ENCODE data around the gene TBX1.
A peak's percentile ranks its signal among the peaks of the same experiment; 100 is the strongest.

Gene TBX1

DNA sequence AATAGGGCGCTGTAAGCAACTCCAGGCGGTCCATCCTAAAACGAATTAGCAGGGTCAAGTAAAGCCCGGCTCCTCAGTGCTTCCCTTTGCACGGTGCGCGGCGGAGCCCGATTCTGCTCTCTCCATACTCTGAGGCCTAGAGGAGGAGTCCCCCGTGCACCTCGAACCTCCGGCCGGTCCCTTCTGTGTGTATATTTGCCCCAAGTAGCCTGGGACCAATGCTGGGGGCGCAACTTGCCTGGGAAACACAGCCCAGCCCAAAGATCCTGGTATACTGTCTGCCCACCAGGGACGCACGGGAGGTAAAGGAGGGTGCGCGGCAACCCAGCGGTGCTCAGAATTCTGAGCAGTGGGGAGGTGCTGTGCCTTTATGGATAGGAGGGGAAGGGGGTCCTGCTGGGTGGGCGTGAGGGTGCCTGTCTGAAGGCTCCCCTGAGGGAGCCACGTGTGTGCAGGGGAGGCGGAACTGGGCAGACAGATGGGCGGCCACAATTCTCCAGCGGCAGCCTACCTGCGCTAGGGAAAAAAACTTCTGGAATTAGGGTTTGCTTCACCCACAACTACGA is 4.8 kb upstream of the TBX1 start:
- DNase-seq = no peak

DNA sequence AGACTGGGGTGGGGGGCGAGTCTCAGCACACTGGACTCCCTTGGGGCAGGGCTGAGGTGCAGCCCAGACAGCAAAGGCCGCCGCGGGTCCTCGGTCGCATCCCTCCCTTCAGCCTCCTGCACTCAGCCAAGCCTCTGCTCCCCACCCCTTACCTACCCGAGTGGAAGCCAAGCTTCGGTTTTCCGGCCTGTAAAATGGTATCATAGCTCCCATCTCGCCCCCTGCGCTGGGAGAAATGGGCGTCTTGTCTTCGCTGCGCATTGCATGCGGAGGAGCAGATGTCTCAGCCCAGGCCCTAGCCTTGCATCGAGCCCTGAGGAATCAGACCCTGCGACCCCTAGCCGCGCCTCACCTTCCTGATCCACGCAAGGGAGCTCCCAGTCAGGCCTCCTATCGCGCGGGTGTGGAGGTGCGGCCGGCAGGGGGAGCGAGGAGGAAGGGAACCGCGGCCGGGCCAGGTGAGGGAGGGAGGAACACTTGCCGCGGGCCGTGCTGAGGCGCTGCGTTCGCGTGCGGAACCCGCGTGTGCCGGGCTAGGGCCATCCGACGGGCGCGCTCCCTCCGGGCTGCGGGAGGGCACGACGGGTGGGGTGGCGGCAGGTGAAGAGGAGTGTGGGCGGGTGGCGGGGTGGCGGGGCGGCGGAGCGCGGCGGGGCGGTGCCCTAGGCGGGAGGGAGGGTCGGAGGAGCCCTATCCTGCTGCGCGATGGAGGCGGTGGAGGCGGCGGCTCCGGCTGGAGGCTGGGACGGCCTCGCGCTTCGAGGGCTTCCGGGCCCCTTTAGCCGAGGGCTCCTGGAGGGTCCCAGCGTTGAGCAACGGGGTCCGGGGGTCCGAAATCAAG is 4.1 kb upstream of the TBX1 start:
- DNase-seq = peak; percentile 86

DNA sequence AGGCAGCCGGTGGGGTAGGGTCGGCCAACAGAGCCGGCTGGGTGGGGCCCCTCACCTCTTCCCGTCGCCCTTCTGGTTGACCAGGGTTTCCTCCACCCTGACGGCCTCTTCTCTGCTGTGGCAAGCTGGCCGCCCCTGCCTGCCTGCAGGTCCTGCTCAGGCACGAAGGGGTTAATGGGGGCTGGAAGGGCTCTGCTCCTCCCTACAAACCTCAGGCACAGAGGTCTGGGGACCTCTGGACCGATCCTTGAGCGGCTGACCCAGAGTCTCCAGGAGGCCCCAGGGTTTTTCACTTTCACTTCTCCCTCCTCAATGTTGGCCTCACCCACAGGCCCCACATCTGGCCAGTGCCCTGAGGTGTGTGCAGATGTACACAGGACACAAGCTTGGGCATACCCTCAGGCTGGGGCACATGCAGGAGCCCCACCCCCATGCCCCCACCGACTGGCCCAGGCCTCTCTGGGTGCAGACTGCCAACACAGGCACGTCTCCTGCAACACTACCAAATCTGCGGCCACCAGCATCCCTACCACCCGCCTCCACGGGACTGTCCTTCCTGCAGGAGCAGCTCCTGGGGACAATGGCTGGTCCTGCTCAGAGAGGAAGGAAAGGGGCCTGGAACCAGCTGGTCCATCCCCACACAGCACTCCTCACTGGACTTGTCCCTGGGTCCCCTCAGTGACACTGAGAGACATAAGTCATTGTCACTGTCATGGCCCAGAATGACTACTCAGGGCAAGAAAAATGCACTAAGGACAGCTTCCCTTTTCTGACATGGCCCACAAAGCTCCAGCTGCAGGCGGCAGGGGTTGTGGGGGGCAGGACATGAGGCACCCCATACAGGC is 3.2 kb upstream of the TBX1 start:
- DNase-seq = no peak

DNA sequence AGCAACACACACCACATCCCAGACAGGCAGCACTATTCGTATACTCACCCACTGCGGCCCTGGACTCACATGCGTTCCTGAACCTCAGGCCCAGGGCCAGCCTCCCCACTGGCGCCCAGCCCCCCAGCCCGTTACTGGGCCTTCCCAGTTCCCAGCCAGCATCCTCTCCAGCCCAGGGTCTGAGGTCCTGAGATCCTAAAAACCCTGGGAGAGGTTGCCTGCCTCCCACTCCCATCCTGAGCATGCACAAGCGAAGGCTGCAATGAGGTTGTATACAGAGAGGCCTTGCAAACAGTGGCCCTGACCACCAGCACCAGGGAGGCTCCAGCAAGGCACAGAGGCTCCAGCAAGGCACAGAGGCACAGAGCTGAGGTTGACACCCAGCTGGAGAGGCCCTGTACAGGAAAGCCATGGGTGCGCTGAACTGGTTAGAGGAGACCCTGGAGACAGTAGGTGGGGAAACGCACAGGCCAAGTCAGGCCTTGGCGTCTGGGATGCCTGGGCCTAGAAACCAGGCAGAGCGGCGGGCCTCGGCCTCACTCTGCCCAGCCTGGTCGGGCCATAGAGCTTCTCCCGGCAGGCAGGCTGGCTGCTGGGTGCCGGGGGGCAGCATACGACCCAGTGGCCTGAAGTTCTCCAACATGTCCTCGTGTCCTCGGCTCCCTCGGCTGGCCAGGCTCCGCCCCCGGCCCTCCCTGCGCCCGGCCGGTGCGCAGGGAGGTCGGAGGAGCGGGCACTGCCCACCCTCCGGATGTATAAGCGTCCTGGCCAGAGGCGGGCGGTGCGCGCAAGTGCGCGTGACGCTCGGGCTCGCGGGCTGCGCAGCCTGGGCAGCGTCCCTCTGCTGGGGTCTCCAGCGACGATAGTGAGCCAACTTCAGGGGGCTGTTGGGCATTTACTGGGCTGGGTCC is 2.3 kb upstream of the TBX1 start:
- DNase-seq = no peak

DNA sequence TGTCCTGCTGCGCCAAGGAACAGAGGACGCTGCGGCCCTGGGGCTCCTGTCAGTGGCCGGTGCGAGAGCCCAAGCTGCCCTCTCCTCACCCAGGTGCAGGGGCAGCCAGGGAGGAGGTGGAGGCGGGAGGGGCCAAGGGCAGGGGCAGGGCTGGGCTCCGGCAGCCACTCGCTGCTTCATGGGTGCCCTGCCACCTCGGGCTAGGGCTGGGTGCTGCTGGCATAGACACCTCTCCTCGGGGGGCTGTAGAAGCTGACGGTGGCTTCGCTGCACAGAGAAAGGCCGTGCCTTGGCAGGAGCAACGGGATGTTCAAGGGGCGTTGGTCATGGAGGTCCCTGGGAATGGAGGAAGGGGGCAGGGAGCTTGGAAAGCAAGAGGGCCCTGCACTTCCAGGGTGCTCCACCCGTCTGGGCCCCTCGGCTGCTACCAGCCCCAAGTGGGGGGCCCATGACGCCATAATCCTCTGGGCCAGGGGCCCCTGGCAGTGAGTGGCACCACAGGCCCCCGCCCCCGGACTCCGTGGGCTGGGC is 1.6 kb upstream of the TBX1 start:
- DNase-seq = no peak

DNA sequence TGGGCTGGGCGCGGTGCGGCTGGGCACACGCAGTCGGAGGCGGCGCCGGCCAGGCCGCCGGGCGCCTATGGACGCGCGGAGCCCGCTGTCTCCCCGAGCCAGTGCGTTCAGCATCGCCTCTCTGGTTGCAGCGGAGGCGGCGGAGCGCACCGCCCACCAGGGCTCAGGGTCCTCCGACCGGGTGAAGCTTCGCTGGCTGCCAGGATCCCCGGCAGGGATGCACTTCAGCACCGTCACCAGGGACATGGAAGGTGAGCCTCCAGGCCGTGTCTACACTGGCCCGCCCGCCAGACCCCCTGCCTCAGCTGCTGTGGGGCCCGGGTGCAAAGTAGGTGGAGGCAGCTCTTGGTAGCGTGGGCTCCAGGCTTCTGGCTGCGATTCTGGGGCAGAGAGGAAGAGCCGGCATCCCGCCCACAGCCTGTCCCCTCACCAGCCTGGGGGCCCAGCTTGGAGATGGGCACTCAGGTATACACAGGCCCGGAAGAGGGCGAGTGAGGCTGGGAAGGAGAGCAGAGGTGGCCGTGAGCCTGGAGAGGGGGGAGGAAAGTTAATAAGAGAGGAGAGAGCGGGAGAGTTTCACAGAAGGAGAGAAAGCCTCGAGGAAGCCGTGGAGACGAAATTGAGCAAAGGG is 1.0 kb upstream of the TBX1 start:
- DNase-seq = no peak

DNA sequence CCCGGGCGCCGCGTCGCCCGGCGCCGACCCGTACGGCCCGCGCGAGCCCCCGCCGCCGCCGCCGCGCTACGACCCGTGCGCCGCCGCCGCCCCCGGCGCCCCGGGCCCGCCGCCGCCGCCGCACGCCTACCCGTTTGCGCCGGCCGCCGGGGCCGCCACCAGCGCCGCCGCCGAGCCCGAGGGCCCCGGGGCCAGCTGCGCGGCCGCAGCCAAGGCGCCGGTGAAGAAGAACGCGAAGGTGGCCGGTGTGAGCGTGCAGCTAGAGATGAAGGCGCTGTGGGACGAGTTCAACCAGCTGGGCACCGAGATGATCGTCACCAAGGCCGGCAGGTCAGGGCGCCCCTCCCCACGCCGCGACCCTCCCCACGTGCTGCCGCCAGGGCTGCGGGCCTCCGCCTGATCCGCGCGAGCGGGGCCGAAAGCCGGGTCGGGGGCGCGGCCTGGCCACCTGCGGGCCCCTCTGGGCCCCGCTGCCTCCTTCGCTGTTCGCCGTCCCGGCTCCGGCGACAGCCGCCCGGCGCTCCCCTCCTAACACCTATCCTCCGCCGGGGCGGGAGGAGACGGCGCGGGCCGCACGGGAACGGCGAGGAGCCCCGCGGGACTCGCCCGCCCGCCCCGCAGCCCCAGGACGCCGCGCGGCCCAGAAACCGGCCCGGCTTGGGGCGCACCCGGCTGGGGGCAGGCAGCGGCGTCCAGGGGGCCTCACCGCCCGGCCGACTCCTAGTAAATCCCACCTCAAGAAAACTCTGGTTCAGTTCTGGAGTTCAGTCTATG is 560 bp downstream of the TBX1 start:
- no peak for DNase-seq

DNA sequence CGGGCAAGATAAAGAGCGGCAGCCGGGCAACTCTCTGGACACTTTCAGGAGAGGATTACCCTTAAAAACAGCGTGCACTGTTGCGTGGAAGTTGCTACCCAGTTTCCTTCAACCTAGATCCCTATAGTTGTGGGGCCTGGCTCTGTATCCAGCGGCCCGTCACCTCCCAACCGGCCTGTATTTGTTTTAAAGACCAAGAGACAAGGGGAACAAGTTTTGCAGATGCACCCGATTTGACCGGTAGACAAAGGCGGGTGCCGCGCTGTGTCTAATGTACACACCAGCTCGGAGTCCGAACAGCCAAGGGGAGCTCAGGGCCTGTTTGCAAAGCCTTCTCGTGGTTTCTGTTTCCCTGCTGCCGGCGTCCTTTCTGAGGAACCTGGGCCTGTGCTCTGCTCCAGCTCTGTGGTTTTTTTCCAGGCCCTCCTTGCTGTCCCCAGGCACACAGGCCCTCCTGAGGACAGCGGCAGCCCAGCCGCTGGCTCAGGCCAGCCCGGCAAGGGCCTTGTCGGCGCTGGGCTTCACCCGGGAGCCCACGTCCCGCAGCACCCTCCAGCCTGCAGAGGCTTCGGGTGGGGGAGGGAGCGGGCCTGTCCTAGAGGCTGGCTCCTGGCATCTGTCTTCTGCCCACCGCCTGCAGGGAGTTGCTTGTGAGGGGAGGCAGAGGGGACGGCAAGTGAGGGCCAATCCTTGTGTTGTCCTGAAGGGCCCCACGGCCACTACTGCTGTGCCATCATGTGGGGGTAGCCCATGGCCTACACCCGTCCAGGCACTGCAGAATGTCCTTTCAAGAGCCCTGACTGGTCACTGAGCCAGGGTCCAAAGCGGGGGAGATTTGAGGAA is 1.4 kb downstream of the TBX1 start:
- no peak for DNase-seq

DNA sequence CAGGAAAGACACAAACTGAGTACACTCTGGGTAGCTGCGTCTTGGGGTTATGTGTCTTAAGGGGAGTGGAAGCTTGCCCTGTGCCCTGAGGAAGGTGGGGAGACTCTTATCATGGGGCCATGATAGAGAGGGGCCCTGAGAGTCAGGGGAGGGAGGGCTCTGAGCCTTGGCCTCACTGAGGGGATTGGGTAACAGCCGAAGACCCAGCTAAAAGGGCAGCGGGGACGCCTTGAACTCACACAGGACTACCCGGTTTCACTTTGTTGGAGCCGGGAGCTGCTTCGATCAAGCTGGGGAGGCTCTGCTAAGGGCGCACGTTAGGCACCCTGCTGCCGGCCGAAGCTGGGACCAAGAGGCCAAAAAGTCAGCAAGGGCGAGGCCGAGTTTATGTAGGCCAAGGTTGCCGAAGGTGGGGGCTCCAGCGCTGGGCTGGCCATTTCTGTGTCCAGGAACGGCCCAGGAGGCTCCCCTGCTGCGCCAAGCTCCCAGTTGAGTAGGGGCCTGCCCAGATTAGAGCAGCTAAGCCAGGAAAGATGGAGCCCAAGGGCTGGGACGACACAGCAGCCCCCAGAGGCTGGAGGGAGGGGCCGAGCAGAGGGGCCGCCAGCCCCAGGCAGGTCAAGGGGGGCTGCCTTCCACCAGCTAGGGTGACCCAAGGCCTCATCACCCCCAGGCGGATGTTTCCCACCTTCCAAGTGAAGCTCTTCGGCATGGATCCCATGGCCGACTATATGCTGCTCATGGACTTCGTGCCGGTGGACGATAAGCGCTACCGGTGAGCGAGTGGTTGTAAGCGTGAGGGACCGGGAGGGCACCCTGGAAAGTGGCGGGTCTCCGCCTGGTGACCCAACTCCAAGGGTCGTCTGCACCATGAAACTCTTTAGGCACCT is 2.2 kb downstream of the TBX1 start:
- no peak for DNase-seq

DNA sequence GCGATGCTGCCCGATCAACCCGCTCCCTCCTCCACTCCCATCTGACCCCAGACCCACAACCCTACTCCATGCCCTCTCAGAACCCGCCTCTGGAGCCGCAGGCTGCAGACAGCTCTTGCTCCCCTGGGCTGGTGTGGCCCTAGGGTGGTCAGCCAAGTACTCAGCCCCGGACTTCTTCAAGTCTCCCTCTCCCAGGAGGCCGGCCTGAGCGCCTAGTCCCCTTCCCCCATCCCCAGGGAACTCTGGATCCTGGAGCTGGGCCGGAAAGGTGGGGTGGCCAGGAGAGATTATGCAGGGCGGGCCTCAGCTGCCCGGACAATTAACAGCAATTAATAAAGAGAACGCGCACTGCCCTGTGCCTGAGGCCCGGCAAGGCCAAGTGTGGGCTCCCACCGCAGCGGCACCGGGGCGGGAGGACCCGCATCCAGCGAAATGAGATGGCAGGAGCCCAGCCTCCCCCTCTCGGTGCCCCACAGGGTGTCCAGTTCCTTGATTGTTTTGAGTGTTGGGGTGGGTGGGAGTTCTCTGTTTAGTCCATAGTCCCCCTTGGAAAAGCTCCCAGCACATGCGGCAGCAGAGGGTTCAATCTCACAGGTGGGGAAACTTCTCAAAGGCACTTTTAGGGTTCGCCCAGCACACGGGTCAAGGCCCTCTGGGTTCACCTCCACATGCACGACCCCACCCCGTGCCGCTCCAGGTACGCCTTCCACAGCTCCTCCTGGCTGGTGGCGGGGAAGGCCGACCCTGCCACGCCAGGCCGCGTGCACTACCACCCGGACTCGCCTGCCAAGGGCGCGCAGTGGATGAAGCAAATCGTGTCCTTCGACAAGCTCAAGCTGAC is 3.1 kb downstream of the TBX1 start:
- DNase-seq = no peak

DNA sequence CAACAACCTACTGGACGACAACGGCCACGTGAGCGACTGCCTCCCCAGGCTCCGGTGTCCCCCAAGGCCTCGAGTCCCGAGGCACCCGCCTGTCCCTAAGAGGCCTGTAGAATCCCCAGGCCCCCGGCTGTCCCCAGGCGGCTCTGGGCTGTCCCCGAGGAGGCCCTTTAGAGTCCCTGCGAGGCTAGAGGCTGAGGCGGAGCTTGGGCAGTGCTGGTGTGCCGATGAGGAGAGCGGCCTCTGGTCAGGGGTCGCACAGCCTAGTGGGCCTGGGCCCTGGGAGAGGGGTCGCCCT is 3.7 kb downstream of the TBX1 start:
- DNase-seq = no peak

DNA sequence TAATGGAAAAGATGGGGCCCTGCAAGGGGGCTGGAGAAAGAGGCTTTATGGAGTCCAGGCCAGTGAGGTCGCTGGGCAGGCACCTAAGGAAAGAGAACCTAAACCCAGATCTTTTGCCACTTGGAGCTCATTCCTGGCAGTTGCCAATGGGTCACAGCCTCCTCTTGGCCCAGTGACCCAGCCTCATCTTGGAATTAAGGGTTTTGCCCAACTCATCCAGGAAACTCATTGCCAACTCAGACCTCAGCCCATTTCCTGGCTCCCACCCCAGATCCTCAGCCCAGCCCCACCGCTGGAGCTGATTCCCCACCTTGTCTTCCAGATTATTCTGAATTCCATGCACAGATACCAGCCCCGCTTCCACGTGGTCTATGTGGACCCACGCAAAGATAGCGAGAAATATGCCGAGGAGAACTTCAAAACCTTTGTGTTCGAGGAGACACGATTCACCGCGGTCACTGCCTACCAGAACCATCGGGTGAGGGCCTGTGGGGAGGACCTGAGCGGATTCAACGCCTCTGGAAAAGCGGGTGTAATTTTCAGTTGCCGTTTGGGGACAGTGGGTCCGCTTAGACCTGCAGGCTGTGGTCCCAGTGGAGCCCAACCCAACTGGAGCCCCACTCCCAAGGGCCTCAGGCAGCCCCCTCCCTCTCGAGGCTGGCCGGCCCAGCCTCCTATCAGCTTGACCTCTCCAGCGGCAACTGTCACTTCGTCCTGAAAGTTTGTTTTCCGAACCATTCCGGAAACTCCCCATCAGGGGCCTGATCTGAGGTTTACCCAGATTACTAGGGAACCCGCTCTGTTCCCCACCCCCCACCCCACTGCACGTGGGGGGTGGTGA is 4.3 kb downstream of the TBX1 start:
- no peak for DNase-seq

DNA sequence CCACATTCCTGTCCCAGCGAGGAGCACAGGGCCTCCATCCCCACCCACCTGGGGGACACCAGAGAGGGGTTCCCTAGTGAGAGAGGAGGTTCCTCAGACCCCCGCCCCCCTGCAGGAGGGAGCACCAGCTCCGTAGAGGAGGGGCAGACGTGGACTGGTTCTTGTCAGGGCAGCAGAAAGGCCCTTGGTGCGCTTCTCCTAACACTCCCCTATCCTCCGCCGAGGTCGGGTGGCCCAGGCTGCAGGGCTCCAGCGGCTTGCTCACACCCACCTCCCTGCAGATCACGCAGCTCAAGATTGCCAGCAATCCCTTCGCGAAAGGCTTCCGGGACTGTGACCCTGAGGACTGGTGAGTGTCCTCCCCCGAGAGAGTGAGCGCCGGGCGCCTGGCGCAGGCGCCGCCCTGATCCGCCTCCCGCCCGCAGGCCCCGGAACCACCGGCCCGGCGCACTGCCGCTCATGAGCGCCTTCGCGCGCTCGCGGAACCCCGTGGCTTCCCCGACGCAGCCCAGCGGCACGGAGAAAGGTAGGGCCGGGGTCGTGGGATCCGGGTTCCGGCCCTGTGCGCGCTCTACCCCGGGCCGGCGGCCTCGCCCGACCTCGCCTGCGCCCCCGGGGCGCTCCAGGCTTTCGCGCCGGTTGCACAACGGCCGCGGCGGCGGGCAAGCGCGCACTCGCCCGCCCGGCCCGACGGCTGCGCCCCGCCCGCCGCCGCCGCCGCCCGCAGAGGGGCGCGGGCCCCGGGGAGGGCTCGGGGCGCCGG is 5.1 kb downstream of the TBX1 start:
- DNase-seq = peak; percentile 42

DNA sequence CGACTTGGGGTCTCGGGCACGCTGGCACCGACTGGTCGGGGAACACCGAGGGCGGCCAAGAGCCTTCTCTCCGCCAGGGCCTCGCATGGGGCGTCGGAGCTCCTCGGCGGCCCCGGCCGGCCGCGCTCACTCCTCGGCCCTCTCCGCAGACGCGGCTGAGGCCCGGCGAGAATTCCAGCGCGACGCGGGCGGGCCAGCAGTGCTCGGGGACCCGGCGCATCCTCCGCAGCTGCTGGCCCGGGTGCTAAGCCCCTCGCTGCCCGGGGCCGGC is 5.6 kb downstream of the TBX1 start:
- DNase-seq = no peak

DNA sequence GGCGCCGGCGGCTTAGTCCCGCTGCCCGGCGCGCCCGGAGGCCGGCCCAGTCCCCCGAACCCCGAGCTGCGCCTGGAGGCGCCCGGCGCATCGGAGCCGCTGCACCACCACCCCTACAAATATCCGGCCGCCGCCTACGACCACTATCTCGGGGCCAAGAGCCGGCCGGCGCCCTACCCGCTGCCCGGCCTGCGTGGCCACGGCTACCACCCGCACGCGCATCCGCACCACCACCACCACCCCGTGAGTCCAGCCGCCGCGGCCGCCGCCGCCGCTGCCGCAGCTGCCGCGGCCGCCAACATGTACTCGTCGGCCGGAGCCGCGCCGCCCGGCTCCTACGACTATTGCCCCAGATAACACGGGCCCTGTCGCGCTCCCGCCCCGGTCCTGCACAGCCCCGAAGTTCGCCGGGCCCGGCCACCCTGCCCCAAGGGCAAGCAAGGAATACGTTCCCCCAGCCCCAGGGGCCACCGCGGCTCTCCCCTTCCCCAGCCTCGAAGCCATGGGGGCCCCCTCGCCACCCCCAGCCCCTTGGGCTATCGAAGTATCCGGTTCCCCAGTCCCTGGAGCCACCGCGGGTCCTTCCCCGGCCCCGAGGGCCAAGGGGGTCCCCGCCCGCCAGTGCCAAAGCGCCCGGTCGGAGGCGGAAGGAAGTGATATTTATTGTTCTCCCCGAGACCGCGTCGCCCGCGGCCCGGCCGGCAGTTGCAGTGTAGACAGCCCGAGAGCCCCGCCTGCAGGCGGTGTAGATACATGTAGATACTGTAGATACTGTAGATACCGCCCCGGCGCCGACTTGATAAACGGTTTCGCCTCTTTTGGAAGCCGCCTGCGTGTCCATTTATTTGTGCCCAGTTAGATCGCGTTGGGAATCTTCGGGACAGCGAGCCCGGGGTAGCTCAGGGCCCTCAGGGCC is 6.2 kb downstream of the TBX1 start:
- DNase-seq = peak; percentile 57
